GM23338 (cell line): ENCODE results near the gene EMC10.

Experiments used
- CREB1 ChIP-seq: fragments of 250-450 bp; sonication (Bioruptor Pico); IDR thresholded peaks from 2 replicates; pipeline ENCODE4 v1.5.0; 2020; ENCODE audit warnings: low read depth, mild to moderate bottlenecking, moderate library complexity
- CTCF ChIP-seq, 2 experiments: fragments of 200-600 bp in 1 of 2; sonication (generic) in 1 of 2; conservative IDR thresholded peaks; 2 replicates each; pipeline versions ENCODE4 v1.5.1 to v1.6.1; 2016 to 2017; ENCODE audit warnings: antibody characterized with exemption in 2 of 2, low read depth in 2 of 2, mild to moderate bottlenecking in 2 of 2, moderate library complexity in 1 of 2
- ETS1 ChIP-seq: IDR thresholded peaks from 2 replicates; pipeline ENCODE4 v1.6.1; 2016; ENCODE audit warnings: antibody characterized with exemption
- EZH2 ChIP-seq: fragments of 200-600 bp; sonication (generic); IDR thresholded peaks from one replicate; pipeline ENCODE4 v1.8.0; 2017; ENCODE audit warnings: antibody characterized with exemption, mild to moderate bottlenecking, low read depth; ENCODE audit not compliant: unreplicated experiment
- EZH2phosphoT487 ChIP-seq: fragments of 200-600 bp; sonication (generic); IDR thresholded peaks from one replicate; pipeline ENCODE4 v1.8.1; 2018; ENCODE audit warnings: antibody characterized with exemption; ENCODE audit not compliant: unreplicated experiment
- JUNB ChIP-seq: IDR thresholded peaks from one replicate; pipeline ENCODE4 v1.6.1; 2016; ENCODE audit warnings: antibody characterized with exemption; ENCODE audit not compliant: unreplicated experiment
- NANOG ChIP-seq: IDR thresholded peaks from 2 replicates; pipeline ENCODE4 v1.6.1; 2016; ENCODE audit warnings: antibody characterized with exemption, borderline replicate concordance
- POLR2AphosphoS5 ChIP-seq: IDR thresholded peaks from 2 replicates; pipeline ENCODE4 v1.6.1; 2016; ENCODE audit warnings: antibody characterized with exemption, low read depth
- REST ChIP-seq: IDR thresholded peaks from one replicate; pipeline ENCODE4 v1.6.1; 2018; ENCODE audit warnings: antibody characterized with exemption; ENCODE audit not compliant: unreplicated experiment

- no peak for TF ChIP-seq EZH2phosphoT487
- TF ChIP-seq CTCF (conservative IDR thresholded peaks at IDR 0.05; ENCODE audit: low read depth in 2 of 2), result no peak
- no peak for TF ChIP-seq POLR2AphosphoS5
- no peak for TF ChIP-seq EZH2
- TF ChIP-seq ETS1, result no peak
- TF ChIP-seq REST, result no peak
- TF ChIP-seq CREB1 (CRISPR knock-in tag), result no peak
- no peak for TF ChIP-seq NANOG
- TF ChIP-seq JUNB, result no peak
Measured at GRCh38 chr19:50512999-50513745, 36.9 kb downstream of the EMC10 start.
